HG02885 (cell line): ENCODE data around the gene SLC12A6.
"Not testable (repeated sequence)": the region's sequence is repeated elsewhere in the genome, so short reads cannot be mapped to it uniquely, and the experiment has no call there.

ENCODE experiments used
- ATAC-seq: cut with Tn5 transposase; IDR thresholded peaks from one replicate; pipeline ENCODE4 v1.9.1; 2021; ENCODE audit warnings: mild to moderate bottlenecking; ENCODE audit not compliant: unreplicated experiment, poor library complexity

Gene SLC12A6

GRCh38 chr15:34358948-34359347, 21.4 kb upstream of the SLC12A6 start:
- no peak for ATAC-seq

- ATAC-seq, result no peak
Measured at GRCh38 chr15:34358367-34358766, 20.8 kb upstream of the SLC12A6 start.

GRCh38 chr15:34357653-34358052, 20.1 kb upstream of the SLC12A6 start:
- no peak for ATAC-seq

- no peak for ATAC-seq
Measured at GRCh38 chr15:34355241-34355640, 17.7 kb upstream of the SLC12A6 start.

GRCh38 chr15:34354286-34354685, 16.7 kb upstream of the SLC12A6 start:
- ATAC-seq, result no peak

GRCh38 chr15:34353627-34354026, 16.0 kb upstream of the SLC12A6 start:
- no peak for ATAC-seq

GRCh38 chr15:34352996-34353395, 15.4 kb upstream of the SLC12A6 start:
- ATAC-seq, result not testable (repeated sequence)

GRCh38 chr15:34349769-34350168, 12.2 kb upstream of the SLC12A6 start:
- ATAC-seq, result no peak

GRCh38 chr15:34348735-34349300, 11.2 kb upstream of the SLC12A6 start:
- ATAC-seq, result no peak

GRCh38 chr15:34347951-34348638, 10.5 kb upstream of the SLC12A6 start:
- no peak for ATAC-seq

GRCh38 chr15:34342737-34343575, 5.4 kb upstream of the SLC12A6 start, which contains the start of the genes NOP10 and NUTM1:
Gene NOP10 (minus strand): TSS chr15:34343136. CDS start chr15:34343073, 63 bp downstream.
Gene NUTM1 (plus strand): TSS chr15:34343315. CDS start chr15:34343697, 382 bp downstream.
- peak; percentile 94 for ATAC-seq

GRCh38 chr15:34342213-34342736, 4.7 kb upstream of the SLC12A6 start:
- ATAC-seq, result not testable (repeated sequence)

- no peak for ATAC-seq
Measured at GRCh38 chr15:34341381-34342212, 4.0 kb upstream of the SLC12A6 start.

GRCh38 chr15:34339946-34340345, 2.4 kb upstream of the SLC12A6 start:
- no peak for ATAC-seq

GRCh38 chr15:34338347-34338746, 766 bp upstream of the SLC12A6 start:
- no peak for ATAC-seq

GRCh38 chr15:34336991-34337556, 507 bp downstream of the SLC12A6 start:
- peak; percentile 10 for ATAC-seq

- no peak for ATAC-seq
Measured at GRCh38 chr15:34336231-34336990, 1.2 kb downstream of the SLC12A6 start.

- ATAC-seq, result no peak
Measured at GRCh38 chr15:34335176-34336032, 2.2 kb downstream of the SLC12A6 start.
